ENCODE results near the gene ICAM3. TPM values are rescaled to one million over a fixed set of nuclear protein-coding genes. Genes with fewer than 3 reads are reported as not detected.
"Not testable (repeated sequence)": the region's sequence is repeated elsewhere in the genome, so short reads cannot be mapped to it uniquely, and the experiment has no call there.

ICAM3 gene
- total RNA-seq, 1 donor from 2014 or later, result 38.6 TPM

GRCh38 chr19:10352764-10353671, 13.6 kb upstream of the ICAM3 start:
- ATAC-seq (peak; percentile 85), DNase-seq (ENCODE audit: low spot score) (peak; percentile 93)

DNA sequence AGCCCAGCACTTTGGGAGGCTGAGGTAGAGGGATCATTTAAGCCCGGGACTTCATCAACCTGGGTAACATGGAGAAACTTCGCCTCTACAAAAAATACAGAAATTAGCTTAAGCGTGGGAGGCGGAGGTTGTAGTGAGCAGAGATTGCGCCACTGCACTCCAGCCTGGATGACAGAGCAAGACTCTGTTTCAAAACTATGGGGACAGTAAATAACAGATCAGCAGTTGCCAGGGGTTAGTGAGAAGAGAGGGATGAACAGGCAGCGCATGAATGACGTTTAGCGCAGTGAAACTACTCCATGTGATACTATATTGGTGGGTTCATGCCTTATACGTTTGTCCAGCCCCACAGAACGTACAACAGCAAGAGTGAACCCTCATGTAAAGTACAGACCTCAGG, 7.1 kb upstream of the ICAM3 start:
- DNase-seq (ENCODE audit: low spot score), result peak; percentile 83
- ATAC-seq, result peak; percentile 93

DNA sequence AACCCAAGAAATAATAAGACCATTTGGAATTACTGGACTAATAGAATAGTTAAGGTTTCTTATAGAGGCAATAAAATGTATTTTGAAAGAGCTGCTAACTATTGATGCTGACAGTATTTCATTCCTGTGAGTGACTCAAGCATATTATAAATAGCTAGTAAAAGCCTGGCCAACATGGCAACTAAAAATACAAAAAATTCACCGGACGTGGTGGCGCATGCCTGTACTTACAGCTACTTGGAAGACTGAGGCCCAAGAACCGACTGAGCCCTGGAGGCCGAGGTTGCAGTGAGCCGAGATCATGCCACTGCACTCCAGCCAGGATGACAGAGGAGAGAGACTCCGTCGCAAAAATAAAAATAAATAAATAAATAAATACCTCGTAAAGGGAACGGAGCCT, 5.4 kb upstream of the ICAM3 start:
- no peak for ATAC-seq
- DNase-seq (ENCODE audit: low spot score), result no peak

- ATAC-seq (no peak), DNase-seq (ENCODE audit: low spot score) (no peak)
Observed at GRCh38 chr19:10343495-10343894, 4.1 kb upstream of the ICAM3 start.

GRCh38 chr19:10339977-10340376, 553 bp upstream of the ICAM3 start:
- ATAC-seq, result no peak

DNA sequence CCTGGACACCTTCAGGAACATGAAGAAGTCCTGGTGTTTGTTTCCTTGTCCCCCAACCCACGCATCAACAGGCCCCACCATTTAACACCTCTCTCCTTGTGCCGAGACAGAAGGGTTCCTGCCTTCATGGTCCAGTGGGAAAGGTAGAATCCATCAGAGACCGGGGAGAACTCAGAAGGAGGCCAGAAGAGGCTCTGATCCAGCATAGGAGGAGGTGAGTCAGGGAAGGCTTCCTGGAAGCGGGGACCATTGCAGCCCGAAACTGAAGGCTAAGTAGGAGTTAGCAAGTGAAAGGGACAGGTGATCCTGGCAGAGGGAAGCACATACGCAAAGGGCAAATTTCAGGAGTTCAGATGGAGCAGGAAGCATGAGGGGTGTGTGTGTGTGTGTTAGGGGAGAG, 484 bp downstream of the ICAM3 start:
- ATAC-seq (no peak), DNase-seq (ENCODE audit: low spot score) (no peak)

More at GRCh38 chr19:10339977-10340376, 553 bp upstream of the ICAM3 start:
- no peak for DNase-seq (ENCODE audit: low spot score)

GRCh38 chr19:10336725-10337124, 2.7 kb downstream of the ICAM3 start:
- not testable (repeated sequence) for DNase-seq (ENCODE audit: low spot score); ATAC-seq

GRCh38 chr19:10335352-10335985, 4.0 kb downstream of the ICAM3 start:
- ATAC-seq, result peak; percentile 40
- peak; percentile 71 for DNase-seq (ENCODE audit: low spot score)

- DNase-seq (ENCODE audit: low spot score) (peak; percentile 98), ATAC-seq (peak; percentile 80)
Observed at GRCh38 chr19:10334588-10335351, 4.7 kb downstream of the ICAM3 start.

DNA sequence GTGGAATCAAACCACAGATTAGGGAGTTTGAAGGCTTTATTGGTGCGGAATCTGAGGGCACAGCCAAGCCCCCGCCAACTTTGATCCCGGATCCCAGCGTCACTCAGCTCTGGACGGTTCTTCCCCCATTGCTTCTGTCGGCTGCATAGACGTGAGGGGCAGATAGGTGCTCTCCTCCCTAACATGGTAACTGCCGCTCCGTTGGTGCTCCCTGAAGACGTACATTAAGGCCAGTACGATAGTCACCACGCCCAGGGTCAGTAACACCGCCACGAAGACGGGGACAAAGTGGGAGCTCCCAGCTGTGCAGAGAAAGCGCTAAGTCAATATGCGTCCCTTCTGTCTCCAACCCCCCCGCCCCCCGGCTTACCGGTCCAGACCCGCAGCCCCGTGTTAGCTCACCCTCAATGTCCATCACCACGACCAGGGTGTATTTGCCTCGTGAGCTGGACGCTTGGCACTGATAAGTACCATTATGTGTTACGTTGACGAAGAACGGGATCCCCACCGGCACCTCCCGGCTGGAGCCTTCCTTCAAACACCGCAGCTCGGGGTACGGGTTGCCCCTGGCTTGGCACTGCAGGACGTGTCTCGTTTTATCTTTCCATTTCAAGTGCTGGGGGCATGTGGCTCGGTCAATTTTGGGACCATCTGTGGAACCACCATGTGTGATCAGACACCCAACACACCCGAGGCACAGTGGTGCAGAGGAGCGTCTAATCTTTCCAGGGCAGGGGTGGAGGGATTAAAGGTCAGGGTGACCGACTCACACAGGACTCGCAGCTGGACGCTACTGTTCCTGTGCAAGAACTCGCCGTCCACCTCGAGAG, 5.5 kb downstream of the ICAM3 start:
- DNase-seq (ENCODE audit: low spot score), result no peak
- peak; percentile 3 for ATAC-seq

DNA sequence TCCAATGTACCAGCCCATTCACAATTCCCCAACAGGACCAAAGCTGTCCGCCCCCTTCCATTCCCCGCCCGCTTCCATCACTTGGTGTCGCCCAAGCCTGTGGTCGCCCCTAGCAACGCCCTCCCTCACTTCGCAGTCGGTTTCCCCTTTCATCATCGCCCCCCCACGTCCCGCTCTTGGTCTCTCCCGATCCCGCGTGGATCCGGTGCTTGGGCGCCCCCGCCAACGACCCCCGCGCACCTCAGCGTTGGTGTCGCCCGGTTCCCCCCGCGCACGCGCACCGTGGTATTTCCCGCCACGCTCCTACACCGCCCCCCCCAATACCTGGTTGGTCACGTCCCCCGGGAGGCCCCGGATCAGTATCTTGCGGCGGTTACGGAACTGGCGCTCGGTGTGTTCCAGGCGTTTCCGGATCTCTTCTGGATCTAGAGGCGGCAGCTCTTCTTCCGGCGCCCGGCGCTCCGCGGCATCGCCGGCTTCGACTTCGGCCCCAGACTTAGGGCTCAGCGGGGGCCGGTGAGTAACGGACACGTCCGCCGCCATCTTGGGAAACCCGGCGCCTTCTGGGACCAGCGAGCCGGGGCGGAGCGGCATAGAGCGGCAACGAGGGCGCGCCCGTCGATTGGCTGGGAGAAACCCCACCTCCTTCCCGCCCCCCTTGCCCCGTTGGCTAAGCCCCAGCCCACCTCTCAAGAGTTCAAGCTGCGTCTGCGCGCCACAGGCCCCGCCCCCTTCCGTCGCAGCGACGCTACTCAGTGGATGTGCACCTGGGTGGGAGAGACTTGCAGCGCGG, 6.3 kb downstream of the ICAM3 start, which contains the start of gene RAVER1:
TSS of gene RAVER1 (minus strand) at position 565 of the 793 bp plus-strand sequence. CDS start at position 543, 22 bp downstream.
- ATAC-seq, result peak; percentile 73
- peak; percentile 98 for DNase-seq (ENCODE audit: low spot score)

GRCh38 chr19:10332158-10332964, 7.1 kb downstream of the ICAM3 start:
- no peak for DNase-seq (ENCODE audit: low spot score)
- no peak for ATAC-seq

GRCh38 chr19:10329555-10329954, 9.9 kb downstream of the ICAM3 start:
- ATAC-seq, result no peak
- no peak for DNase-seq (ENCODE audit: low spot score)

DNA sequence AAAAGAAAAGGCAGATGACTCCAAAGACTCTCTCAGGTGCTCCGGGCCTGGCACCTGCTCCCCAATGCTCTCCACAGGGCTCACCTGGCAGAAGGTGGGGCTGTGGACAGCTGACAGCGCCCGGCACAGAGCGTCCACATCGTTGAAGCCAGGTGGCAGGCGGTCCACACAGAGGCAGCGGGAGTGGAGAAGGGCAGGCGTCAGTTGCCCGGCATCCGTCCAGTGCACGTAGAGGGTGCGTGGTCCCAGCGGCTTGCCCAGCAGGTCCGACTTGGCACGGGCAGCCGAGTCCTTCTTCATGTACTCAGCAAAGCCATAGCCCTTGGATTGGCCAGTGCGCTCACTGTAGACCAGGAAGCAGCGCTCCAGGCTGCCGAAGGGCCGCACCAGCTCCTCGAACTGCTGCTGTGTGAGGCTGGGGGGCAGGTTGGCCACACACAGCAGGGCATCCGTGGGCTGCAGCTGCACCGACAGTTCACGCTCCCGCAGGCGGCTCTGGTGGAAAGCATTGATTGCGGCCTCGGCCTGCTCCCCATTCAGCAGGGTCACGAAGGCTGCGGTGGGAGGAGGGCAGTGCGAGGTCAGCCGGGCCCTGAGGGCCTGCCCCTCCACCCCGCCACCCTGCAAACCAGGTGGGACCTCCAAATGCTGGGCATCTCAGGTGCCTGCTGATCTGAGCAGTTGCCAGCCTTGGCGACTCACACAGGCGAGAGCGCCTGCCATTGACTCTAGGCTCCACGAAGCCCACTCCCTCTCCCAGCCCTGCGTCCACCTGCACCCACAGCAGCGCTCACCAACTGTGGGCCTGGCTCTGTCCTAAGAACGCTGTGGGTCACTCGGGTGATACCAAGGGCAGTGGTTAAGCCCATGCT, 10.6 kb downstream of the ICAM3 start:
- no peak for DNase-seq (ENCODE audit: low spot score)
- ATAC-seq, result no peak

GRCh38 chr19:10327793-10328192, 11.6 kb downstream of the ICAM3 start:
- ATAC-seq (peak; percentile 83), DNase-seq (ENCODE audit: low spot score) (peak; percentile 70)

GRCh38 chr19:10325732-10326131, 13.7 kb downstream of the ICAM3 start:
- DNase-seq (ENCODE audit: low spot score), result no peak

More at GRCh38 chr19:10325732-10326131, 13.7 kb downstream of the ICAM3 start:
- ATAC-seq, result peak; percentile 68

Measured in left lobe of liver (tissue), 2 donors.